B cell (primary cell): ENCODE data around the gene STX4.

Source experiments
- CTCF ChIP-seq: fragments of 200-600 bp; IDR thresholded peaks from one replicate; pipeline ENCODE4 v1.8.0; 2022; ENCODE audit warnings: antibody characterized with exemption, mild to moderate bottlenecking
- EZH2 ChIP-seq: IDR thresholded peaks from 2 replicates; pipeline ENCODE4 v1.6.1; 2012; ENCODE audit warnings: borderline replicate concordance, low read depth, mild to moderate bottlenecking, moderate library complexity, low read length; ENCODE audit not compliant: insufficient read depth, poor library complexity, severe bottlenecking

- TF ChIP-seq CTCF: no peak
- TF ChIP-seq EZH2: no peak
These were observed 36.2 kb upstream of the STX4 start for GRCh38 chr16:30996985-30997724.
